Gastrocnemius medialis (tissue), 4 donors: ENCODE results near the gene TNNT3. TPM values are rescaled to one million over a fixed set of nuclear protein-coding genes. Genes with fewer than 3 reads are reported as not detected.

Experiments
- ATAC-seq, 2 donors: fragments of 150-250 bp; one replicate each; pipeline ENCODE4 v1.9.1; 2016
- DNase-seq, 2 donors: peaks; one replicate each; pipeline ENCODE4 v3.0.0-alpha.2; 2019
- H3K27ac ChIP-seq, 4 donors: fragments of 200-600 bp; sonication (generic); 1 replicate in 1 of 4; 2 replicates in 3 of 4; pipeline ENCODE4 v1.5.1; 2016 to 2018; ENCODE audit warnings: mild to moderate bottlenecking in 2 of 4, moderate library complexity in 1 of 4
- H3K27me3 ChIP-seq, 3 donors: fragments of 200-600 bp; sonication (generic) in 2 of 3; 1 replicate in 1 of 3; 2 replicates in 2 of 3; pipeline versions ENCODE4 v1.5.1 to v1.6.0; 2016 to 2019; ENCODE audit warnings: mild to moderate bottlenecking in 1 of 3, moderate library complexity in 1 of 3
- H3K36me3 ChIP-seq, 2 donors: fragments of 200-600 bp; sonication (generic) in 1 of 2; one replicate each; pipeline ENCODE4 v1.5.1; 2017 to 2018
- H3K4me1 ChIP-seq, 2 donors: fragments of 200-600 bp; sonication (generic) in 1 of 2; one replicate each; pipeline ENCODE4 v1.5.1; 2016 to 2017; ENCODE audit warnings: mild to moderate bottlenecking in 2 of 2
- H3K4me3 ChIP-seq, 4 donors: fragments of 200-600 bp; sonication (generic) in 3 of 4; 1 replicate in 1 of 4; 2 replicates in 3 of 4; pipeline ENCODE4 v1.5.1; 2016 to 2019; ENCODE audit warnings: mild to moderate bottlenecking in 2 of 4
- H3K9me3 ChIP-seq, 3 donors: fragments of 200-600 bp; sonication (generic) in 2 of 3; 1 replicate in 1 of 3; 2 replicates in 2 of 3; pipeline ENCODE4 v1.5.1; 2016 to 2019
- CTCF ChIP-seq, 5 experiments: fragments of 450-650 bp in 3 of 5; fragments of 200-600 bp in 2 of 5; sonication (generic) in 2 of 5; IDR thresholded peaks in 4 of 5; conservative IDR thresholded peaks in 1 of 5; 1 replicate in 4 of 5; 2 replicates in 1 of 5; pipeline ENCODE4 v1.5.1; 2016 to 2019; ENCODE audit warnings: antibody characterized with exemption in 5 of 5, mild to moderate bottlenecking in 3 of 5, moderate library complexity in 3 of 5
- POLR2A ChIP-seq, 2 donors: fragments of 450-650 bp; IDR thresholded peaks; one replicate each; pipeline ENCODE4 v1.6.1; 2017; ENCODE audit warnings: antibody characterized with exemption in 2 of 2, mild to moderate bottlenecking in 2 of 2, moderate library complexity in 2 of 2
- in situ Hi-C, 4 donors: fragments of 200-750 bp; cut with MboI; loops; one replicate each; pipeline versions ENCODE4 v1.15.0 to v1.8.0; 2017; ENCODE audit warnings: low sequenced_read_pairs in 4 of 4
- intact Hi-C: fragments of 100-400 bp; cut with DNase I; formaldehyde crosslinking; loops from one replicate; pipeline ENCODE4 v1.15.1; 2023; ENCODE audit warnings: low total_unique reads
- total RNA-seq, 4 donors: library from RNA; depleted of rRNA; stranded (reverse); fragments of >200 nt; gene quantifications; one replicate each; pipeline versions ENCODE4 v1.1.0 to v1.2.3, GENCODE V29; 2016

The TNNT3 gene
- total RNA-seq, 4 donors from 2014 or later = 1,260 to 3,441 (median 1,835) TPM

- intact Hi-C loops (no loop called here), in situ Hi-C loops (loop anchor here in 1 of 4 donors (25.0 kb wide), 1 partner anchor 270 kb away; the partner anchor contains the start of genes INS and TH)
- TF ChIP-seq POLR2A (IDR thresholded peaks at IDR 0.05) = no peak
- no peak for TF ChIP-seq CTCF (IDR thresholded peaks at IDR 0.05 in 4 of 5, conservative IDR thresholded peaks at IDR 0.05 in 1 of 5)
- Histone ChIP-seq H3K36me3 (no peaks in the 10 kb centered on the region), H3K4me3 (peak overlapping the region in 1 of 4 donors; percentile 11), H3K27me3 (no peaks in the 10 kb centered on the region), H3K27ac (peak overlapping the region; percentile 26 to 87 (median 58)), H3K4me1 (peaks cover 16 to 42% of the 10 kb centered on the region in 2 donors), H3K9me3 (no peaks in the 10 kb centered on the region)
- DNase-seq (no peak), ATAC-seq (no peak)
Observed at GRCh38 chr11:1892558-1892957, 26.9 kb upstream of the TNNT3 start.

DNA sequence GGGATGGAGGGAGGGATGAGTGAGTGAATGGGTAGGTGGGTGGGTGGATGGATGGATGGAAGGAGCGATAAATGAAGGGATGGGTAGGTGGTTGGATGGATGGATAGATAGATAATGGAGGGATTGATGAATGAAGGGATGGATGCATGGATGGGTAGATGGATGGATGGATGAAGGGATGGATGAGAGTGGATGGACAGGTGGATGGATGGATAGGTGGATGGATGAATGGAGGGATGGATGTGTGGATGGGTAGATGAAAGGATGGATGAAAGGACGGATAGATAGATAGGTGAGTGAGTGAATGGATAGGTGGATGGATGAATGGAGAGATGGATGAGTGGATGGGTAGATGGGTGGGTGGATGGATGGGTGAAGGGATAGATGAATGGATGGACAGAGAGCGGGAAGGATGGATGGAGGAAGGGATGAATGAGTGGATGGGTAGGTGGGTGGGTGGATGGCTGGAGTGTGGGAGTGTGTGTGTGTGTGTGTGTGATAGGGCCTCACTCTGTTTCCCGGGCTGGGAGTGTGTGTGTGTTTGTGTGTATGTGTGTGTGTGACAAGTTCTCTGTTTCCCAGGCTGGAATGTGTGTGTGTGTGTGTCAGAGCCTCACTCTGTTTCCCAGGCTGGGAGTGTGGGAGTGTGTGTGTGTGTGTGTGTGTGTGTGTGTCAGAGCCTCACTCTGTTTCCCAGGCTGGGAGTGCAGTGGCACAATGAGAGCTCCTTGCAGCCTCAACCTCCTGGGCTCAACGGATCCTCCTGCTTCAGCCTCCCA, 25.7 kb upstream of the TNNT3 start:
- in situ Hi-C loops (loop anchor here in 1 of 4 donors (25.0 kb wide), 1 partner anchor 269 kb away; the partner anchor contains the start of genes INS and TH), intact Hi-C loops (loop anchor here (1.0 kb wide), 1 partner anchor 47 kb away; no protein-coding TSS in a partner anchor)
- Histone ChIP-seq H3K27me3 (no peaks in the 10 kb centered on the region), H3K4me1 (peaks cover 16 to 35% of the 10 kb centered on the region in 2 donors), H3K9me3 (no peaks in the 10 kb centered on the region), H3K27ac (peak overlapping the region in 1 of 4 donors; percentile 84), H3K4me3 (no peak overlapping the region), H3K36me3 (no peaks in the 10 kb centered on the region)
- DNase-seq (no peak), ATAC-seq (no peak)
- TF ChIP-seq POLR2A (IDR thresholded peaks at IDR 0.05) (no peak), CTCF (IDR thresholded peaks at IDR 0.05 in 4 of 5, conservative IDR thresholded peaks at IDR 0.05 in 1 of 5) (no peak)

GRCh38 chr11:1894759-1895158, 24.7 kb upstream of the TNNT3 start:
- H3K27me3 ChIP-seq = no peaks in the 10 kb centered on the region
- ATAC-seq (no peak), DNase-seq (no peak)
- TF ChIP-seq POLR2A (IDR thresholded peaks at IDR 0.05) = no peak
- TF ChIP-seq CTCF (IDR thresholded peaks at IDR 0.05 in 4 of 5, conservative IDR thresholded peaks at IDR 0.05 in 1 of 5) = no peak
- intact Hi-C loops = loop anchor here (1.0 kb wide), 1 partner anchor 46 kb away; no protein-coding TSS in a partner anchor
- in situ Hi-C loops = loop anchor here in 1 of 4 donors (25.0 kb wide), 1 partner anchor 268 kb away; the partner anchor contains the start of genes INS and TH
- H3K9me3 ChIP-seq = no peaks in the 10 kb centered on the region
- H3K4me3 ChIP-seq = no peak overlapping the region
- no peaks in the 10 kb centered on the region for H3K36me3 ChIP-seq
- peaks cover 14 to 27% of the 10 kb centered on the region in 2 donors for H3K4me1 ChIP-seq
- no peak overlapping the region for H3K27ac ChIP-seq

DNA sequence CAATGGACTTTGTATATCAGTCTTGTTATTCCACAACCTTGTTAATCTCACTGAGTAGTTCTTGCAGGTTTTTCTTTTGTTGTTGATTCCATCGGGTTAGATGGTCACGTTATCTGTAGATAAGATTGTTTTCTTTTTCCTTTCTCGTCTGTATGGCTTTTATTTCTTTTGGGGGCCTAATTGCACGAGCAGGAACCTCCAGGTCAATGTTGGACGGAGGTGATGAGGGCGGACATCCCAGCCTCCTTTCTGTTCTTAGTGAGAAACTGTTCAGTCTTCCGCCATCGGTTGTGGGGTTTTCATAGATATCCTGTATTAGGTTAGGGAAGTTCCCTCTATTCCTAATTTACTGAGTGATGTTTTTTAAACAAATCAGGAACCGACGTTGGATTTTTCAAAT, 23.0 kb upstream of the TNNT3 start:
- in situ Hi-C loops (loop anchor here in 1 of 4 donors (25.0 kb wide), 1 partner anchor 266 kb away; the partner anchor contains the start of genes INS and TH), intact Hi-C loops (no loop called here)
- H3K9me3 ChIP-seq = no peaks in the 10 kb centered on the region
- DNase-seq (no peak), ATAC-seq (no peak)
- no peaks in the 10 kb centered on the region for H3K36me3 ChIP-seq
- no peak for TF ChIP-seq POLR2A (IDR thresholded peaks at IDR 0.05)
- TF ChIP-seq CTCF (IDR thresholded peaks at IDR 0.05 in 4 of 5, conservative IDR thresholded peaks at IDR 0.05 in 1 of 5) = no peak
- H3K4me3 ChIP-seq = no peak overlapping the region
- no peaks in the 10 kb centered on the region for H3K27me3 ChIP-seq
- peaks cover 9 to 12% of the 10 kb centered on the region in 2 donors for H3K4me1 ChIP-seq
- no peak overlapping the region for H3K27ac ChIP-seq
